ENCODE data around the gene ZNF385B.

GRCh38 chr2:179893616-179894015 is 32.2 kb upstream of the ZNF385B start:
- TF ChIP-seq POLR2A (IDR thresholded peaks at IDR 0.05) (no peak), CTCF (IDR thresholded peaks at IDR 0.05) (no peak)

All from ovary (tissue), 3 donors.